NOMO-1 treated with dmso at 0.1 percent for 144 hours (cell line): ENCODE results near the gene USH2A.

ENCODE experiments used
- DNase-seq: peaks from one replicate; lab custom pipeline; 2025; ENCODE audit not compliant: unreplicated experiment; lab: John Stamatoyannopoulos, UW

USH2A gene

GRCh38 chr1:216303690-216304089 is 119.6 kb downstream of the USH2A start:
- no peak for DNase-seq

DNA sequence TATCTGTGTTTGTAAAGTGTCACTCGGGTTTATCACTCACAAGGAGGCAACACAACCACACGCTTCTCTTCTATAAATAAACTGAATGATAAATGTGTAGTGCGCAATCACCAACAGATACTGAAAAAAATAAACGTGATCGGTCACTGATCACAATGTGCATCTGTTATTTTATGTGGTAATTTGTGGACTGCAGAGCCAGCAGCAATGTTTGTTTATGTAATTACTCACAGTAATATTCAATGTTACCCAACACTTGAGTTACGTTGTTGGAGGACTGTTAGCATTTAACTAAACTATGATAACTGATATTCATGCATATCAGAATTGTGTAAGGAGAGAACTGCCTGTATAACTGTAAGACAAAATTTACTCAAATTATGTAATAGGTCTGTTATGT is 129.6 kb downstream of the USH2A start:
- DNase-seq, result no peak

DNA sequence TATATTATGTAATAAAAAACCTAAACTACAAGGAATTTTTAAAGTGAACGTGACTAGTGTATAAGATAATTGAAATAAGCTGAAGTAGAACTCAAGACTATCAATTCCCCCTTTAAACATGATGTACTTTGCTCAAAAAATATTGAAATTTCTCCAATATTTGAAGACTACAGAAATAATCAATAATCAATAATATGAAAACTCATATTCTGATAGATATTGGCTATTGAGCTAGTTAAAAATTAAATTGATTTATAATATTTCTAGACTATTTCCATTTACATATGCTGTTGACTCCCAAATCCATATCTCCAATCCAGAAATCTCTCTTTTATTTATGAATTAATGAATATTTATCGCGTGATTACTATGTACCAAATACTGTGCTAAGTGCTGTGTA is 133.2 kb downstream of the USH2A start:
- no peak for DNase-seq

GRCh38 chr1:216285052-216285451 is 138.2 kb downstream of the USH2A start:
- DNase-seq, result no peak

- DNase-seq, result no peak
Measured at GRCh38 chr1:216281757-216282156, 141.5 kb downstream of the USH2A start.

GRCh38 chr1:216270086-216270773 is 153.0 kb downstream of the USH2A start:
- no peak for DNase-seq

DNA sequence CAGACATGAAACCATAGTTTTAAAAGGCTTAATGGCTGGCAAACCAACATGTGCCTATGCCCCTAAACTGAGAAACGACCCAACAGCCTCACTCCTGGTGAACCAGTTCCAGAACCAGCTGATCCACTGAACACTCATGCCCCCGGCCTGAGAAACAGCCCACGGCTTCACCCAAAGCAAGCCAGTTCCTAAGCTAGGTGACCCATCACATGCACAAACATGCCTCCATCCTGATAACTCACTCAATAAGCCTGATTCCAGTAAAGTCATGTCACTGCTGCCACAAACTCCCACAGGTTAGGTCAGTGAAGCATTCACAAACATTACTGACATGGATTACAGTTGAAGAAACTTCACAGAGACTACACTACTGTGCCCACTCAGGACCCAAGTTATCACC is 161.6 kb downstream of the USH2A start:
- no peak for DNase-seq

GRCh38 chr1:216258856-216259255 is 164.4 kb downstream of the USH2A start:
- DNase-seq, result no peak

- DNase-seq, result no peak
Measured at GRCh38 chr1:216258386-216258785, 164.9 kb downstream of the USH2A start.

DNA sequence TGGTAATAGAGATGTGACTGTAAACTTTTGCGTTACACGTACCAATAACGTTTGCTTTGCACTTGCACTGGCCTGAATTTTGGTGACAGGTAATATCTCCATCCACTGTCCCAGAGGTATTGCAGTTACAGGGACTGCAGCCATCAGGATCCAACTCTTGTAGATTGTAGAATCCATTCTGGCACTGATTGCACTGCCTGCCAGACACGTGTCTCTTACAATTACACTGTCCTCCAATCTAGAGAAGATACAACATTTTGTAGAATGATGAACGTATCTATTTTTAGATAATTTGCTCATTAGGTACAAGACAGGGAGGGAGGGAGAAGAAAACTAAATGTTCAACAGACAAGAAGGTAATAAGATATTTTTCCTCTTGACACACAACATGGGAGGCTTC is 172.4 kb downstream of the USH2A start:
- DNase-seq, result no peak

DNA sequence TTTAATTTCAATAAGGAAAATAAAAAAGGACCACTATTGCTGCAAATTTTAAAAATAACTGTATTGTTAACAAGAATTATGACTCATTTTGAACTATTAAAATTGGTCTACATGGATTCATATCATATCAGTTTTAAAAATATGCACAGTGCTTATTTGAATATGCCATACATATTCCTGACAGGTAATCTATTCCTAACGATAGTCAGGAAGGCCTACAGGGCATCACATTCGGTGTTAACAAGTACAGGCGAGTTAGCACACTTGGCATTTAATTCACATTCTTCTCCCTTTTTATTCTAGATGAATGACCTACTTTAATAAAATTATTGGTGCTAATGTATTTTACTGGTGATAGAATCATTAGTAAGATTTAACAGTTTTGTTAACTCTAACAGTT is 174.6 kb downstream of the USH2A start:
- DNase-seq, result no peak

GRCh38 chr1:216247937-216248336 is 175.3 kb downstream of the USH2A start:
- no peak for DNase-seq

DNA sequence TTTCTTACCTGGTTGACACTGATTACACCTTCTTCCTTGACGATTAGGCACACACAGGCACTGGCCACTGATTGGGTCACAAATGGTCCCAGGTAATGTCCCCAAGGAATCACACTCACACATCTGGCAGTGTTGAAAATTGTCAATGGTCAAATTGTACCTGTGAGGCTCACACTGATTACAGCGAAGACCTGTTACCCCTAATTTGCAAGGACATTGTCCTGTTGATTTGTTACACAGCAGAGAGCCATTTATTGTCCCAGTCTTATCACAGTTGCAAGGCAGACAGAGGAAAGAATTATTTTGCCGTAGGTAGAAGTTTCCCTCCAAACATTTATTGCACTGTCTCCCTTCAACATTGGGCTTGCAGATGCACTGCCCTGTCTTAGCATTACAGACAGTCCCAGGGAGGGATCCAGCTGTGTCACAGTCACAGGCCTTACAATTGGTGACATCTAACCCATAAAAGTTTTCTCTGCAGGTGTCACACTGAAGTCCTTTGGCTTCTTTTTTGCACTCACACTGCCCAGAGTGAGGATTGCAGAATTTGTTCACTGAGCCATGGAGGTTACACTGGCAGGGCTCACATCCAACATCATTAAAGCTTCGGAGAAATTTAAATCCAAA is 176.6 kb downstream of the USH2A start:
- DNase-seq, result no peak

DNA sequence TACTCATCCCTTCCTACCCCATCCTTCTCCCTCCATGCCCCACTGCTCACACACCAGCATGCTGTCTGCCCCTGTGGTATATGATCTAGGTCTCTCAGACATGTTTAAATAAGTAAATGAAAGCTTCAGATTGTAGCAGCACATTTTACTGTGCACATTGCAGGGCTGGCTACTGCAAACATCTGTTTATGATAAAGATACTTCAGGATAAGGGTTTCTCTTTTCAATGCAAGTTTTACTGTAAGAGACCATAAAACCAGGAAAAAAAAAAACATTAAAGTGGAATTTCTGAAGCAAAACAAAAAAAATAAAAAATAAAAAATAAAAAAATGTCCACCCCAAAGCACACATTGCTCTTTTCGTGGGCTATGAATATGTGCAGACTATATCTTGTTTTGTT is 184.4 kb downstream of the USH2A start:
- DNase-seq, result no peak

DNA sequence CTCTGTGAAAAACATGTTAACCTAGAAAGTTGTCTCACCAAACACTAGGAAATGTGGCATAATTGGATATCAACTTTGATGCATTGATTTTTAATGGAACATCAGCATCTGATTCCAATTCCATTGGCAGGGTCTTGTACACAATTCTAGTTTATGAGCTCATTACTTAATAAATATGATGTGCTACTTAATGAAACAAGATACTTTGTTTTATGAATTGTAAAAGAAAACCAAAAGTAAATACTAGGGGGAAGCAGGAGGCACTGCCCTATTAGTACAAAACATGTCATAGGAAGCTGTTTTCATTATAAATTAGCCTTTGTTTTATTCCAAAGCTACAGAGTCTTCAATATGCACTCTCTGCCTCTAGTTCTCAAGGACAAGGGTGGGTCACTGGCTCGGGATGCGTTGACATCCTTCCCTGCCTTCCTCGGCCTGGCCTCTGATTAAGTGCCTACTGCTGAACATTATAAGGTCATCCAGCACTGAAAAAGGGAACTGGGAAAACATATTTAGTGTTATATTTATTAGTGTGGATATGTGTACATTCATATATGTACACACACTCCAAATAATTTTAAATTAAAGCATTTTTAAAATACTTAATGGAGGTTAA is 185.2 kb downstream of the USH2A start:
- DNase-seq, result no peak

- DNase-seq, result no peak
Measured at GRCh38 chr1:216224233-216224632, 199.0 kb downstream of the USH2A start.

- DNase-seq, result no peak
Measured at GRCh38 chr1:216223486-216223885, 199.8 kb downstream of the USH2A start.

DNA sequence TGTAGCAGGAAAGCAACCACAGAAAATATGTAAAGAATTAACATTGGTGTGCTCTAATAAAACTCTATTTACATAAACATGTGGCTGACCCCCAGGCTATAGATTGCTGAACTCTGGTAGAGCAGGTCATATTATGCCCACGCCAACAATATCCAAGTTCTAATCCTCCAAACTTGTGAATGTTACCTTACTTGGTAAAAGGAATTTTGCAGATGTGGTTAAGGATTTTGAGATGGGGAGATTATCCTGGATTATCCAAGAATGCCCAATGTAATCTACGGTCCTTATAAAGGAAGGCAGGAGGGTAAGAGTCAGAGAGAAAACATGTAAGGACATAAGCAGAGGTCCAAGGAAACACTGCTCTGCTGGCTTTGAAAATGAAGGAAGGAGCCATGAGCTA is 201.0 kb downstream of the USH2A start:
- no peak for DNase-seq

GRCh38 chr1:216221260-216221700 is 202.0 kb downstream of the USH2A start:
- DNase-seq, result peak; percentile 49

DNA sequence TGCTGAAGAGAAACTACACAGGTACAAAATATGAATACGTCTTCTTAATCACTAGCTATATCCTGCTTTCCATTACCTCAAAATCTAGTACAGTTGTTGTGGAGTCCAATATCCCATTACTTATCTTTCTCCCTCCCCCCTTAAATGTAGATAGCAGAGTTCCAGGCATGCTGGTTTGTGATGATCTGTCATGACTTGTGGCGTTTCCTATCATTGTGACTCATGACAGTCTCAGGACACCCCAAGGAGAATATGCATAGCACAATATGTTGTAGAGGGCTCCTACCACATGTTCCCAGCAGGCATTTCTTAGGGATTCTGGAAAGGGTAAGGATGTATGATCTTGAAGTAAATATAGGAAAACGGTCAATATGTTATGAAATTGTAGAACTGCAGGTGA is 206.9 kb downstream of the USH2A start:
- no peak for DNase-seq

DNA sequence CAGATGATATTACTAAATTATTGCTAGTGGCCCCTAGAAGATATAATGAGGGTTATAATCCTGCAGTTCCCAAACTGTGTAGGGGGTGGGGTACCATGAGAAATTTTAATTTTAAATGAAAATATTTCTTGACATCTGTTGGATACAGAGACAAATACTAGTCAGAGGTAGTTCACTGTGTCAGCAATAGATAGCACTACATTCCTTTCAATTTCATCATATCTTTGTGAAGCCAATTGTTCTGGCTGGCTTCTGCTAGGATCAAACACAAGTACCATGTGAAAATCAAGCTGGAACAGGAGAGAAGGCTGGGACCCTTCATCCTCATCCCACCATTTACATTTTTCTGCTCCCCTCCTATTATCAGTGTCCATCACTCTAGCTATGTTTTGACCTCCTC is 208.1 kb downstream of the USH2A start:
- no peak for DNase-seq

DNA sequence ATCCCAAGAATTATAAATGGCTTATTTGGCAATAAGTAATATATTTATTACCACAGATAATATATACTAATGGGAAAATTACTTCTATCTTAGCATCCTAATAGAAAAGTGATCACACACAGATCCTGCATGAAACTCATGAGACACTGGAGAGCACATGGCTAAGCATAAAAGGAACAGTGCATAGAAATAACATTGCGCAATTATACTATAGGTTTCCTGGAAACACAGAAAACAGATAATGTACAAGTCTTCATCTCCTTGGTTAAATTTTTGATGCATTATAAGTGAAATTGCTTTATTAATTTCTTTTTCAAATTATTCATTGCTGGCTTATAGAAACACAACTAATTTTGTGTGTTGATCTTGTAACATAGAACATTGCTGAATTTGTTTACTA is 210.4 kb downstream of the USH2A start:
- DNase-seq, result no peak

DNA sequence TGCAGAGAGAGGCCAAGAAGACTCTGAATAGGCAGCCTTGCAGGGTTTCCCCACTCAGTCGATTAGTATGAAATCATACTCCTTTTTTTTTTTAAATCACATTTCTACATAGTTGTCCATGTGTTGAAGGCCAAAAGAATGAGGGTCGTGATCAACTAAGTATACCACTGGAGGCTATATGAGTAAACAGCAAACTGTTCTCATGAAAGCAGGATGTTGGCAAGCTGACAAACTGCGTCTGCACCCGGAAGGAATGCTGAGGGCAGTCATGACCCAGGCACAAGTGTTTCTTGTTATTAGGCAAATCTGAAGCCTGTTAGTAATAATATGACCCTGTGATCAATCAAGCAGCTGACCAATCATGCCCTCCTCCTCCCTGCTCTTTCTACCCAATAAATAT is 213.2 kb downstream of the USH2A start:
- DNase-seq, result no peak
